Measurements from ENCODE around the gene HDHD3. TPM values are rescaled to one million over a fixed set of nuclear protein-coding genes. Genes with fewer than 3 reads are reported as not detected.

Gene HDHD3
- 100 to 1,000 TPM in 2 of 3 donors, 10 to 100 TPM in 1; 75.7 to 148 (median 115) TPM for total RNA-seq
- long read RNA-seq, donor 1, transcript HDHD3-203 (3 exons, 913 nt) = major isoform, 36 of 98 reads
- long read RNA-seq, donor 1, transcript HDHD3-202 (3 exons, 1,497 nt) = minor isoform, 35 of 98 reads
- long read RNA-seq, donor 1, transcript HDHD3-201 (2 exons, 1,834 nt) = minor isoform, 15 of 98 reads
- long read RNA-seq, donor 1, partial matches to known transcripts = 6 of 98 reads
- long read RNA-seq, donor 1, other reads (novel, unspliced or antisense) = 6 of 98 reads
- long read RNA-seq, donor 2, transcript HDHD3-203 (3 exons, 913 nt) = minor isoform, 41 of 134 reads
- long read RNA-seq, donor 2, transcript HDHD3-202 (3 exons, 1,497 nt) = major isoform, 76 of 134 reads
- long read RNA-seq, donor 2, transcript HDHD3-201 (2 exons, 1,834 nt) = minor isoform, 8 of 134 reads
- long read RNA-seq, donor 2, partial matches to known transcripts = 0 of 134 reads
- long read RNA-seq, donor 2, other reads (novel, unspliced or antisense) = 9 of 134 reads

GRCh38 chr9:113376634-113377567 is at the start of gene HDHD3:
Gene HDHD3, minus strand, starts transcription at chr9:113376986. Its CDS starts 2,632 bp downstream, at chr9:113374354.
- Histone ChIP-seq H3K36me3 (ENCODE audit: low read depth) (peaks cover 9% of the 10 kb centered on the region), H3K4me1 (ENCODE audit: low read depth) (peaks cover 27% of the 10 kb centered on the region), H3K9me3 (no peaks in the 10 kb centered on the region), H3K4me3 (peak within 1 kb of the TSS; percentile 43)
- DNase-seq (peak; percentile 91 to 94 (median 94)), ATAC-seq (peak; percentile 89)
- no peak for TF ChIP-seq CTCF (IDR thresholded peaks at IDR 0.05)
- intact Hi-C loops (cut with DNase I, micrococcal nuclease) = no loop called here

DNA sequence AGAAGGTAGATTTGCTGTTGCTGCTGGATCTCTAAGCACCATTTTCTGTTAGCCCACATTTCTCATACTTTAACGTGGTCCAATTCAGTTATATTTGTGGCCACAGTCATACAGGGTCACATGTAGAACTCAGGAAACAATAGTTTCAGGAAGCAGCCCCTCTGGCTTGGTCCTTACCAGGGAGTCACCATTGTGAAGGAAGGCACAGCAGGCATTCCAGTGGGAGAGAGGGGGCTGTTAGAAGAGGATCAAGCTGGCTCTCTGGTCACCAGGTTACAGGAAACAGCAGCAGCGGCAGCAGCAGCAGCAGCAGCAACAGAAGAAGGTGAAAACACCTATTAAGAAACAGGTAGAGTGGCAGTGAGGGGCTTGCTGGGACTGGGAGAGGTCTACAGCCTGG is 48.3 kb upstream of the HDHD3 start:
- no peak for ATAC-seq
- DNase-seq = no peak

DNA sequence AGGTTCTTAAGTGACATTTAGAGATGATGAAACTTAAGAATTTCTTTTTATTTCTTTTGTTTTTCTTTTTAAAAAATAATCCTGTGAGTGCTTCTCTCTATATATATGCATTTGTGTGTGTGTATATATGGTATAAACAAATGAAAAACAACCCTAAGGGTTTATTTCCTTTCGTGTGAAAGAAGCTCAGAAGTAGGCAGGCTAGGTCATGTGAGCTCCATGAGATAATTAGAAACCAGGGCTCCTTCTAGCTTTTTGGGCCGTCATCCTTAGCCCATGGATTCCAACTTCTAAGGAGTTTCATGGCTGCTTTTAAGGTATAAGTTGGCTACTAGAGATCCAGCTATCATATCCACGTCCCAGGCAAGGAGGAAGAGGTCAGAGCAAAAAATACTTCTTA is 44.9 kb upstream of the HDHD3 start:
- ATAC-seq = no peak

More for the DNA sequence above, 48.3 kb upstream of the HDHD3 start:
- H3K4me3 ChIP-seq = no peak overlapping the region
- H3K4me1 ChIP-seq (ENCODE audit: low read depth) = no peaks in the 10 kb centered on the region
- H3K9me3 ChIP-seq = no peaks in the 10 kb centered on the region
- no peaks in the 10 kb centered on the region for H3K36me3 ChIP-seq (ENCODE audit: low read depth)
- intact Hi-C loops (cut with DNase I, micrococcal nuclease) = no loop called here
- no peak for TF ChIP-seq CTCF (IDR thresholded peaks at IDR 0.05)

GRCh38 chr9:113417370-113417769 is 40.6 kb upstream of the HDHD3 start:
- intact Hi-C loops (cut with DNase I, micrococcal nuclease) = loop anchor here in 1 of 2 donors (10.0 kb wide), 1 partner anchor 143 kb away; the partner anchor contains the start of genes CDC26 and PRPF4
- no peak overlapping the region for H3K4me3 ChIP-seq
- DNase-seq = no peak
- no peak for ATAC-seq
- H3K9me3 ChIP-seq = no peaks in the 10 kb centered on the region
- no peaks in the 10 kb centered on the region for H3K36me3 ChIP-seq (ENCODE audit: low read depth)
- TF ChIP-seq CTCF (IDR thresholded peaks at IDR 0.05) = no peak
- no peaks in the 10 kb centered on the region for H3K4me1 ChIP-seq (ENCODE audit: low read depth)

More for the DNA sequence above, 44.9 kb upstream of the HDHD3 start:
- Histone ChIP-seq H3K4me1 (ENCODE audit: low read depth) (no peaks in the 10 kb centered on the region), H3K36me3 (ENCODE audit: low read depth) (no peaks in the 10 kb centered on the region), H3K9me3 (no peaks in the 10 kb centered on the region), H3K4me3 (no peak overlapping the region)
- intact Hi-C loops (cut with DNase I, micrococcal nuclease) = no loop called here
- DNase-seq = no peak
- no peak for TF ChIP-seq CTCF (IDR thresholded peaks at IDR 0.05)

- peak; percentile 69 for ATAC-seq
- TF ChIP-seq CTCF (IDR thresholded peaks at IDR 0.05) = no peak
- Histone ChIP-seq H3K9me3 (no peaks in the 10 kb centered on the region), H3K4me3 (no peak overlapping the region), H3K36me3 (ENCODE audit: low read depth) (no peaks in the 10 kb centered on the region), H3K4me1 (ENCODE audit: low read depth) (no peaks in the 10 kb centered on the region)
- intact Hi-C loops (cut with DNase I, micrococcal nuclease) = loop anchor here in 1 of 2 donors (10.0 kb wide), 1 partner anchor 141 kb away; the partner anchor contains the start of genes CDC26 and PRPF4
- no peak for DNase-seq
These were observed 39.4 kb upstream of the HDHD3 start for GRCh38 chr9:113416149-113416721.

Data from mucosa of descending colon (tissue), 3 donors.